ENCODE results near the gene TM7SF3.

The TM7SF3 gene

GRCh38 chr12:26937443-26937862 lies 76.7 kb downstream of the TM7SF3 start:
- peak overlapping the region; percentile 69 to 93 for H3K4me3 ChIP-seq
- H3K36me3 ChIP-seq: no peaks in the 10 kb centered on the region
- peaks cover 0 to 47% (median 17%) of the 10 kb centered on the region in 4 donors for H3K4me1 ChIP-seq
- no peak for TF ChIP-seq CTCF (IDR thresholded peaks at IDR 0.05)
- no peak for DNase-seq
- no peaks in the 10 kb centered on the region for H3K9me3 ChIP-seq
- H3K27ac ChIP-seq: peak overlapping the region; percentile 92 to 97
- no peaks in the 10 kb centered on the region for H3K27me3 ChIP-seq
- intact Hi-C loops (cut with DNase I; ENCODE audit: low total_unique reads): loop anchor here (2.0 to 10.0 kb wide), 2 partner anchors 307 to 377 kb away; partner anchors contain the start of gene STK38L

GRCh38 chr12:26936559-26937442 lies 77.4 kb downstream of the TM7SF3 start:
- H3K4me3 ChIP-seq: peak overlapping the region; percentile 69 to 93
- H3K27me3 ChIP-seq: no peaks in the 10 kb centered on the region
- intact Hi-C loops (cut with DNase I; ENCODE audit: low total_unique reads): loop anchor here (2.0 to 10.0 kb wide), 2 partner anchors 308 to 378 kb away; partner anchors contain the start of gene STK38L
- DNase-seq: no peak
- H3K4me1 ChIP-seq: peaks cover 0 to 41% (median 14%) of the 10 kb centered on the region in 4 donors
- peak overlapping the region; percentile 92 to 97 for H3K27ac ChIP-seq
- no peaks in the 10 kb centered on the region for H3K9me3 ChIP-seq
- no peak for TF ChIP-seq CTCF (IDR thresholded peaks at IDR 0.05)
- no peaks in the 10 kb centered on the region for H3K36me3 ChIP-seq

- no peak for DNase-seq
- Histone ChIP-seq H3K27ac (no peak overlapping the region), H3K36me3 (peaks cover 0 to 7% (median 0%) of the 10 kb centered on the region in 3 donors), H3K27me3 (no peaks in the 10 kb centered on the region), H3K9me3 (no peaks in the 10 kb centered on the region), H3K4me1 (peaks cover 0 to 31% (median 9%) of the 10 kb centered on the region in 4 donors), H3K4me3 (no peak overlapping the region)
- no peak for TF ChIP-seq CTCF (IDR thresholded peaks at IDR 0.05)
- intact Hi-C loops (cut with DNase I; ENCODE audit: low total_unique reads): loop anchor here (2.0 to 10.0 kb wide), 2 partner anchors 309 to 379 kb away; partner anchors contain the start of gene STK38L
Measured at GRCh38 chr12:26935636-26936378, 78.4 kb downstream of the TM7SF3 start.

GRCh38 chr12:26929590-26929989 lies 84.6 kb downstream of the TM7SF3 start:
- intact Hi-C loops (cut with DNase I; ENCODE audit: low total_unique reads): no loop called here
- Histone ChIP-seq H3K36me3 (peaks cover 14 to 36% (median 29%) of the 10 kb centered on the region in 3 donors), H3K4me3 (no peak overlapping the region), H3K4me1 (no peaks in the 10 kb centered on the region), H3K27ac (no peak overlapping the region), H3K9me3 (no peaks in the 10 kb centered on the region), H3K27me3 (no peaks in the 10 kb centered on the region)
- no peak for TF ChIP-seq CTCF (IDR thresholded peaks at IDR 0.05)
- no peak for DNase-seq

- DNase-seq: no peak
- no peaks in the 10 kb centered on the region for H3K4me1 ChIP-seq
- no peak overlapping the region for H3K27ac ChIP-seq
- no peaks in the 10 kb centered on the region for H3K27me3 ChIP-seq
- H3K36me3 ChIP-seq: peaks cover 20 to 43% (median 36%) of the 10 kb centered on the region in 3 donors
- intact Hi-C loops (cut with DNase I; ENCODE audit: low total_unique reads): no loop called here
- no peak for TF ChIP-seq CTCF (IDR thresholded peaks at IDR 0.05)
- no peak overlapping the region for H3K4me3 ChIP-seq
- no peaks in the 10 kb centered on the region for H3K9me3 ChIP-seq
Measured at GRCh38 chr12:26928661-26929060, 85.5 kb downstream of the TM7SF3 start.
